Measurements from ENCODE around the gene FOXO3. TPM values are rescaled to one million over a fixed set of nuclear protein-coding genes. Genes with fewer than 3 reads are reported as not detected.

The FOXO3 gene
- polyA plus RNA-seq, 1 of the 3 experiments (the other 2 are of a cell fraction), result 8.1 TPM

- TF ChIP-seq ZBTB33 (IDR thresholded peaks at IDR 0.05; ENCODE audit: borderline replicate concordance, low read depth) (no peak), NFIC (IDR thresholded peaks at IDR 0.05; ENCODE audit: borderline replicate concordance) (peak; percentile 33; the same call in 1 of the 2 replicates), TAF1 (IDR thresholded peaks at IDR 0.05; ENCODE audit: borderline replicate concordance, low read depth, low read length) (peak; percentile 30; the same call in 1 of the 2 replicates), EP300 (IDR thresholded peaks at IDR 0.05; ENCODE audit: borderline replicate concordance in 1 of 2, low read depth in 1 of 2, low read length in 1 of 2) (peak; percentile 53 to 80; a peak in 3 of 4 replicates), FOXJ3 (CRISPR knock-in tag; IDR thresholded peaks at IDR 0.05) (peak; percentile 62; the same call in 1 of the 2 replicates), MEF2A (IDR thresholded peaks at IDR 0.05; ENCODE audit: borderline replicate concordance, low read depth) (no peak), RFX5 (IDR thresholded peaks at IDR 0.05; ENCODE audit: low read length) (no peak), POLR2AphosphoS5 (IDR thresholded peaks at IDR 0.05; ENCODE audit: low read depth, low read length) (peak; percentile 66; the same call in 1 of the 2 replicates)
- TF ChIP-seq, protein P1, sequence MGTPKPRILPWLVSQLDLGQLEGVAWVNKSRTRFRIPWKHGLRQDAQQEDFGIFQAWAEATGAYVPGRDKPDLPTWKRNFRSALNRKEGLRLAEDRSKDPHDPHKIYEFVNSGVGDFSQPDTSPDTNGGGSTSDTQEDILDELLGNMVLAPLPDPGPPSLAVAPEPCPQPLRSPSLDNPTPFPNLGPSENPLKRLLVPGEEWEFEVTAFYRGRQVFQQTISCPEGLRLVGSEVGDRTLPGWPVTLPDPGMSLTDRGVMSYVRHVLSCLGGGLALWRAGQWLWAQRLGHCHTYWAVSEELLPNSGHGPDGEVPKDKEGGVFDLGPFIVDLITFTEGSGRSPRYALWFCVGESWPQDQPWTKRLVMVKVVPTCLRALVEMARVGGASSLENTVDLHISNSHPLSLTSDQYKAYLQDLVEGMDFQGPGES (IDR thresholded peaks at IDR 0.05; ENCODE audit: low read depth, low read length), result no peak
Measured at GRCh38 chr6:108655806-108656651, 95.3 kb downstream of the FOXO3 start (continued).

GRCh38 chr6:108656836-108657235 lies 96.1 kb downstream of the FOXO3 start:
- Histone ChIP-seq H3K4me3 (ENCODE audit: low read depth in 2 of 2, low read length in 1 of 2) (peak overlapping the region; percentile 3 to 50; a peak in 3 of 4 replicates), H3K4me2 (peak overlapping the region; percentile 71; the same call in 1 of the 2 replicates), H3K27ac (ENCODE audit: low read depth in 2 of 2, low read length in 1 of 2) (peak overlapping the region; percentile 77 to 97), H3K27me3 (ENCODE audit: insufficient read depth) (no peaks in the 10 kb centered on the region), H3K36me3 (replicated peaks in 1 of 2; ENCODE audit: control insufficient read depth in 1 of 2, insufficient read depth in 2 of 2, low read length in 1 of 2) (no peaks in the 10 kb centered on the region), H3K9ac (no peak overlapping the region; the same call in 1 of the 2 replicates), H3K9me2 (no peaks in the 10 kb centered on the region), H2AFZ (ENCODE audit: low read depth) (no peak overlapping the region), H4K20me1 (ENCODE audit: insufficient read depth) (peaks cover 13% of the 10 kb centered on the region; the same call in 1 of the 2 replicates), H3K4me1 (ENCODE audit: control insufficient read depth in 1 of 2, insufficient read depth in 2 of 2, low read depth in 1 of 2, low read length in 1 of 2) (peaks cover 42 to 69% of the 10 kb centered on the region in 2 experiments), H3K9me3 (no peaks in the 10 kb centered on the region), H3F3A (replicated peaks; ENCODE audit: insufficient read depth) (peaks cover 14% of the 10 kb centered on the region), H3K79me2 (ENCODE audit: insufficient read depth) (peaks cover 75% of the 10 kb centered on the region)
- 49% methylated on average over 2 of the region's 2 CpGs for WGBS (ENCODE audit: low lambda C conversion rate)
- CTCF ChIA-PET, result interaction anchor here (0.6 to 1.3 kb wide), 5 partner anchors 9 to 787 kb away, joined by 3 read pairs; no protein-coding TSS in a partner anchor
- DNase-seq, result no peak
- TF ChIP-seq MXI1 (IDR thresholded peaks at IDR 0.05; ENCODE audit: low read depth, low read length) (0 out of 2 replicates have a peak, but pooled peaks have one; percentile 2), RAD21 (IDR thresholded peaks at IDR 0.05; ENCODE audit: low read length) (no peak)
- POLR2A ChIA-PET, result interaction anchor here (1.8 kb wide), 1 partner anchor 97 kb away, joined by 5 read pairs; no protein-coding TSS in a partner anchor

Data from SK-N-SH (cell line).